DMS53 treated with DMSO at 0.1 percent for 48 hours (cell line): Measurements from ENCODE around the gene CDK17.
A peak's percentile ranks its signal among the peaks of the same experiment; 100 is the strongest.
"Not testable (repeated sequence)": the region's sequence is repeated elsewhere in the genome, so short reads cannot be mapped to it uniquely, and the experiment has no call there.

ENCODE experiments used
- DNase-seq: peaks from one replicate; lab custom pipeline; 2025; ENCODE audit not compliant: unreplicated experiment; lab: John Stamatoyannopoulos, UW

The CDK17 gene

DNA sequence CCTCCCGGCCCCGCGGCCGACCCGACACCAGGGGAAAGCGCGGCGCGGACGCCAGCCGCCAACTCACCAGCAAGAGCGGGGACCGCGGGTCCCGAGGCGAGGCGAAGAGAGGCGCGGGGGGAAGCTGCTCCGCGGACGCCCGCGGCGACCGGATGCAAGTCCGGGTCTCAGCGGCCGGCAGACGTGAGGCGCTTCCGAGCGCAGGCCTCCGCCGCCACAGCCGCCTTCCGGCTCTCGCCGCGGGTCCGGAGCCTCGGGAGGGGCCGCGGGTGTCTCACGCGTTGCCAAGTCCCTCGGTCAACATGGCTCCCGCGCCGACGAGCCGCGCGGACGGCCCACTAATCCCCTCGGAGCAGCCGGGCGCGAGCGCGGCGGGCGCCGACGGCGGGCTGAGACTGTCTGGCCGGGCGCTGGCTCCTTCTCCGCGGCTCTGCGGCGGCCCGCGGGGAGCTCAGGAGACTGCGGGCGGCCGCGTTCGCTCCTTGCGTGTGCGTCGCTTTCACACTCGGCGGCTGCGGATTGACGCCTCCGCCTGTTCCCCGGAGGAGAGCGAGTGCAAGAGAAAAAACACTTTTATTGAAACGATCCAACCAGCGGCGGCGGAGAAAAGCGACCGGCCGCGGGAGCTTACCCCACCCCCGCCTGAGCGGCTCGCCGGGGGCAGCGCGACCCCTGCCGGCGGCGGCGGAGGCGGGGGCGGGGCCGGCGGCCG lies at the start of gene CDK17:
TSS of gene CDK17 (minus strand) at position 521 of the 712 bp plus-strand sequence. CDS start 65,603 bp downstream, outside the sequence.
- peak; percentile 79 for DNase-seq

DNA sequence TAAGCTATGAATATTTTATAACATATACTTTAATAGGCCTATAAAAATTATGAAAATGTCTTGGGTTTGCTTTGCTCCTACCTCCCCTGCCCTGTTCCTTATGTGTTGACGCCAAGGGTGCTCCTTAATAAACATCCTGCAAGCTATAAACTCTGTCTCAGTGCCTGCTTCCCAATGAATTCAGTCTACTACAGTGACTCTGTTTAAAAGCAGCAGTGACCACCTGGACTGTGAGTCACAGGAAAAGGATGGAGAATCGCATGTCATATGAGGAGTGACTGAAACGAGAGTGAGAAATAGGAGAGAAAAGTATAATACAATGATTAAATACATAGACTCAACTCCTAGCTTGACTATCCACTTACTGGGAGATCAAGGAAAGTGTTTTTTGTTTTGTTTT lies 48.1 kb upstream of the CDK17 start:
- peak; percentile 20 for DNase-seq

DNA sequence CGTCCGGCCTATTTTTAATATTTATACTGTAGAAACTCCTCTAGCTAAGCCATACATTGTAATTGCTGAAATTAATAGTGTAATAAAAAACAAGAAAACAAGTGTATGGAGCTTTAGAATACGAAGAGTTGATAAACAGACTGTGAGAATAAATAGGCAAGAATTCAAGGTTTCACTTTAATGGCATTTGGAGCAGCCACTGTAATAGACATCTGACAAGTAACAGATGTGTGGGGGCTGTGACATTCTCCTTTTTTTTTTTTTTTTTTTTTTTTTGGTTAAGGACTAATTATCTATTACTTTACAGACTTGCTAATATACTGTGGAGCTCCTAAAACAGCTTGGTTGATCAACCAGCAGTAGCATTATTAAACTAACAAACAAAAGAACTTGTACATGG lies 47.0 kb upstream of the CDK17 start:
- DNase-seq = no peak

DNA sequence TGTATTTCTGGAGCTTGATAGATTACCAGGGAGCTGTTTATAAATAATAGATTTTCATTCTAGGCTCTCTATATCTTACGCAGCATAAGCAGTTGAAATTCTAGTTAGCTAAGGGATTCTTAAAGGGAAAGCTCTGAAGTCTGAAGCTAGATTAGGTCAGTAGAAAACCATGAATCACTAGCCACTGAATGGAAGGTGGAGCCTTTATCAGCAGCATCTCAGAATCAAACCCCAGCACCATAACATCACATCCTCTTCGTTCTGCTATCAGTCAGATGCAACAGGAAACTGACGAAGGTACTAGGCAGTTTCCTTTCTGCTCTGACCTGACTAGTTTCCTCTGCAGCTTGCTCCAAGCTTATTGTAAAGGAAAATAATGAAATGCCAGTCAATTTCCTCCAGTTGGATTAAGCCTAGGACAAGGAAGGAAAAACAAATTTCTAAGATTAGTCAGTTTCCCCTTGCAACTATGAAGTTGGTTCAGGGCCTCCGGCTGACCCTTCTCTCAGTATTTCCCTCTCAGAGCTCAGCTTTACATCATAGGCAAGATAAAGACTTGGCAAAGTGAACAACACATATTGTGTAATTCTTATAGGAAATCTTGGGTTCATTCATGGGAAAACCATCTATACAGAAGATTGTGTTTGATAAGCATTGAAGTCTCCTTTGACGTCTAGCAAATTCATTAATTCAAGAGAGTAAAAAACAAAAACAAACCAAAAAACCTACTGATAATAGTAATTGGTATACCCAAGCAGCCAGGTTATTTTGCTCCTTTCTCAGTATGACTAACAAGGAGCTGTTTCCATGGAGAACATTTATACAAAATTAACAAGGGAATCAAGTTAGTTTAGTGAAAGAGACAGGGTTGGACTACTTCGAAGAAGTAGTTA lies 45.7 kb upstream of the CDK17 start:
- no peak for DNase-seq

DNA sequence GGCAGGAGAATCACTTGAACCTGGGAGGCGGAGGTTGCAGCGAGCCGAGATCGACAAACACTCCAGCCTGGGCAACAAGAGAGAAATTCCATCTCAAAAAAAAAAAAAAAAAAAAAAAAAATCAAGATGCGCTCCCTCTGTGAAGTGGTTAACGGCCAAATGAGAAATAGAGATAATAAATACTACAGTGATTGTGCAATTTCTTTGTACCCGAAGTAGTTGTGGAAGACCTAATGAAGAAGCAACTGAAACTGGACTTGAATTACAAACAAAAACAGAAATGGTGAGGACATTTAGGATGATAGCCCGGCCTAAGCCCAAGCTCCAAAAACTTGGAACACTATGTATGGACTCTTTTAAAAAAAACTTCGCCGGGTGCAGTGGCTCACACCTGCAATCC lies 44.2 kb upstream of the CDK17 start:
- no peak for DNase-seq

DNA sequence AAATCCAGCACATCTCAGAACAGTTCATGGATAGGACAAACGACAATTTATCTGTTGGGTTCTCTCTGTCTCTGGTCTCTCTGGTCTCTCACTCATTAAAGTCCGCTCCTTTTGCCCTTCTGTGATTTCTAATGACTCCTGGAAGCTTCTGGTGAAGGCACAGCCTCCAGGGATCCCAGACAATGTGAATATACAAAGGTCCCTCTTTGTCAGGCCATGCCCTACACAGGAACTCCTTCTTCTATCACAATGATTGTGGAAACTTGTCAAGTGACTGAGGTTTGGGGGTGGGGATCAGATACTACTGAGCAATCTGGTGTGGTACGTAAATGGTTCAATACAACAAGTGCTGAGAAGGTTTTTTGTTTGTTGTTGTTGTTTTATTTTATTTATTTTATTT lies 42.7 kb upstream of the CDK17 start:
- no peak for DNase-seq

DNA sequence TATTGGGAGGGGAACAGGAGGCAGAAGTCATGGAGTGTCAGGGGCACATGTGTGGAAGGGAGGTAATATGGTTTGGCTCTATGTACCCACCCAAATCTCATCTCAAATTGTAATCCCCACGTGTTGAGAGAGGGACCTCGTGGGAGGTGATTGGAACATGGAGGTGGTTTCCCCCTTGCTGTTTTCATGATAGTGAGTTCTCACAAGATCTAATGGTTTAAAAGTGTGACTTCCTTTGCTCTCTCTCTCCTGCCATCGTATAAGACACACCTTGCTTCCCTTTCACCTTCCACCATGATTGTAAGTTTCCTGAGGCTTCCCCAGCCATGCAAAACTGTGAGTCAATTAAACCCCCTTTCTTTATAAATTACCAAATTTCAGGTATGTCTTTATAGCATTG lies 41.6 kb upstream of the CDK17 start:
- no peak for DNase-seq

GRCh38 chr12:96438330-96438729 lies 38.1 kb upstream of the CDK17 start:
- no peak for DNase-seq

- no peak for DNase-seq
Observed at GRCh38 chr12:96437171-96437445, 36.9 kb upstream of the CDK17 start.

DNA sequence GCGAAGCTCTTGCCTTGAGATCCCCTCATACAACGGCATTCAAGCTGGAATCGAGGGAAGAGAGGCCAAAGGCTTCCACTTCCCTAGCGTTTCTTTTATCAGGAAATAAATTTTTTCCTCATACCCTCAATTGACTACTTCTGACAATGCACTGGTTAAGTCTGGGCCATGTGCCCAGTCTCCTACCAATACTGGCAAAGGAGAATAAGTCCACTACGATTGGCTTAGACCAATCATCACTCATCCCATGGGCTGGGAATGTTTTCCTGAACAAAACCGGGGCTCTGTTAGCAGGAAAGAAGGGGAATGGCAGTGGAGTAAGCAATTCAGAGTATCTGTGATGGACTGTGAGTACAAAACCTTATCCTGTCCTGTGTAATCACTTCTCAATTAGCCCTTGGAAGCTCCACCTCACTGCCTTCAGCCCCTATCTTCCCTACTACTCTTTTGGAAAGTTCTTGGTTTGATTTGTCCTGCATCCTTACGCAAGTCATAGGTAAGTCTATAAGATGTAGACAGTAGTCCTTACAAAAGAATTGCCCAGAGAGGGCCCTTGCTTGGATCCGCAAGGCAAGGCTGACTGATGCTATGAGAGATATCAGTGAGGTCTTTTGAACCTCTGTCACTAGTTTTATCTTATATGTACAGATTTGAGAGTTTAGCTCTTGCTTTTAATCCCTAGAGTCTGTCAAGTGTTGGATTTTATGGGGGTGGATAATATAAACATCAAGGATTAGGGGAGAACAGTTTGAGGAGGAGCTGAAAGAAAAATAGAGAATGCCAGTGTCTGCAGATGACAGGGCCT lies 36.3 kb upstream of the CDK17 start:
- DNase-seq = no peak

GRCh38 chr12:96434107-96434506 lies 33.9 kb upstream of the CDK17 start:
- no peak for DNase-seq

- DNase-seq = not testable (repeated sequence)
Observed at GRCh38 chr12:96432496-96433321, 32.5 kb upstream of the CDK17 start.

DNA sequence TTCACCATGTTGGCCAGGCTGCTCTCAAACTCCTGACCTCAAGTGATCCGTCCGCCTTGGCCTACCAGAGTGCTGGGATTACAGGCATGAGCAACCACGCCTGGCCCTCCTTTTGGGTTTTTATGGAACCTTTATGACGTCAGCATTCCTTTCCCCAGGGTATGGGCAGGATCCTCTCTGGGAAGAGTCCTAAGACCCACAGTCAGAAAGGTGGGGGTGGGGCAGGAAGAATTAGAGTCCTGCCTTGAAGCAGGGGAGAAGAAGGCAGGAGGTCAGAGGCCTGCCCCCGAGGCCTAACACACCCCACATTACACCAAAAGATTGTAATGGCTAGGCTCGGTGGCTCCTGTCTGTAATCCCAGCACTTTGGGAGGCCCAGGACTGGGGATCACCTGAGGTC lies 30.8 kb upstream of the CDK17 start:
- DNase-seq = no peak

- DNase-seq = no peak
Observed at GRCh38 chr12:96427269-96427729, 27.1 kb upstream of the CDK17 start.

- DNase-seq = no peak
Observed at GRCh38 chr12:96425951-96426350, 25.7 kb upstream of the CDK17 start.

DNA sequence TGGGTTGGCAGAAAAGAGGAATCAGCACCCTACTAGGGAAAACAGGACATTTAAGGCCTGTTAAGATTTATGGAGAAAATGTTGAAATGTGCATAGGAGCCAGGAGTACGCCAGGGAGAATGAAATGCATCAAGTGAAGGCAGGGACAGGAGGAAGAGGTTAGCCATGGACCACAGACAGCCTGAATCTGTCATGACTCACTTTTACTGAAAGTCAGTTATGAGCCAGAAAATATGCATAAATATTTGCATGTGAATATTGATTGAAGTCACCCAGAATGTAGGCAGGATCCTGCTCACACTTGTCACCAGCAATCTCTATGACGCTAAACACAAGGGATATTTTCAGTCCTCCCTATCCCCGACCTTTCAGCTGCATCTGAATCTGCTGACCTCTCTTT lies 25.1 kb upstream of the CDK17 start:
- no peak for DNase-seq

DNA sequence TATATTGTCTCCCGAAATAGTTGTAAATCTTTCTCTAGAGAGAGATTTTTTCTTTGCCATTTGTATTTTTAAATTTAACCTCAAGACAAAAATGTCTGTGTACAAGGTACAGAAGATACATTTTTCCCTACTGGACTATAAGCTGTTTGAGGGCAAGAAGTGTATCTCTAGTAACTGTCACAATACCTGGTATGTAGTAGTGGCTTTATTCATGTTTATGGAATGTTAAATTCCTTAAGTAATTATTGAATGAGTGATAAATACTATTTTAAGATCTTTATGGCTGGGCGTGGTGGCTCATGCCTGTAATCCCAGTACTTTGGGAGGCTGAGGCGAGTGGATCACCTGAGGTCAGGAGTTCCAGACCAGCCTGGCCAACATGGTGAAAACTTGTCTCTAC lies 24.4 kb upstream of the CDK17 start:
- no peak for DNase-seq

DNA sequence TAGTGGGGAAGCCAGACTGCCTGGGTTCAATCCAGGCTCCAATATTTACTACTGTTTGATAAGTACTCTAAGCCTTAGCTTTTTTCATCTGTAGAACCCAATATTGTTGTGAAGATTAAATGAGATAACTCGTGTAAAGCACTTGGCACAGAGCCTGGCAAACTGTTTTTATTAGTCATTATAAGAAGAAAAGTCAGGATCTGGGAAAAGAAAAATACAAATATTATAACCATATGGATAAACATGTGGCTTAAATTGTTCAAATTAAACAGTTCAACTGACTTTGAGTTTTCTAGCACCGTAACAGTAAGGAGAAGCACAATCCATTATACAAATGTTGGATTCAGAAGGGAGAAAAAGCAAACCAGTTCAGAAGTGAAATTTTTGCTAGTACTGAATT lies 22.0 kb upstream of the CDK17 start:
- no peak for DNase-seq

- DNase-seq = no peak
Observed at GRCh38 chr12:96421014-96421413, 20.8 kb upstream of the CDK17 start.

GRCh38 chr12:96420277-96420835 lies 20.1 kb upstream of the CDK17 start:
- no peak for DNase-seq
